ENCODE results near the gene MIPOL1. TPM values are rescaled to one million over a fixed set of nuclear protein-coding genes. Genes with fewer than 3 reads are reported as not detected.

Gene MIPOL1
- total and polyA plus RNA-seq, 9 of the 15 experiments (the other 6 are each of a cell fraction or from before 2014, with no cell fraction given): 6.7 to 21.9 (median 12.4) TPM

GRCh38 chr14:37329189-37330001 lies 131.7 kb downstream of the MIPOL1 start:
- no peaks in the 10 kb centered on the region for H3K27me3 ChIP-seq (ENCODE audit: control insufficient read depth in 2 of 2, insufficient read depth in 2 of 2, low read length in 2 of 2)
- no peak overlapping the region for H3K4me2 ChIP-seq (ENCODE audit: insufficient read depth, low read length)
- no peaks in the 10 kb centered on the region for H3K79me2 ChIP-seq (ENCODE audit: control insufficient read depth, insufficient read depth, low read length)
- H3K4me1 ChIP-seq (replicated peaks in 1 of 2; ENCODE audit: control insufficient read depth in 2 of 2, insufficient read depth in 2 of 2, low read length in 2 of 2): no peaks in the 10 kb centered on the region
- intact Hi-C loops (cut with micrococcal nuclease): no loop called here
- H3K9ac ChIP-seq (ENCODE audit: insufficient read depth in 1 of 2, low read depth in 2 of 2, low read length in 2 of 2): no peak overlapping the region
- H3K9me1 ChIP-seq (ENCODE audit: control insufficient read depth, insufficient read depth, low read length): no peaks in the 10 kb centered on the region
- H2AFZ ChIP-seq (ENCODE audit: low read depth, low read length): no peak overlapping the region
- CTCF ChIA-PET (ENCODE audit: low intra/inter-chr PET ratio): no interaction called here
- in situ Hi-C loops (cut with MboI): no loop called here
- DNase-seq (ENCODE audit: extremely low read depth in 1 of 4, low spot score in 3 of 4) (no peak), FAIRE-seq (no peak), ATAC-seq (no peak)
- 73% methylated on average over 2 of the region's 2 CpGs for WGBS (ENCODE audit: insufficient coverage, low coverage, missing lambda C conversion rate)
- H3K36me3 ChIP-seq (ENCODE audit: control insufficient read depth, insufficient read depth, low read length): no peaks in the 10 kb centered on the region
- POLR2A ChIA-PET: no interaction called here
- H3K9me3 ChIP-seq (replicated peaks; ENCODE audit: control insufficient read depth, insufficient read depth, low read depth, low read length): no peaks in the 10 kb centered on the region
- H3K27ac ChIP-seq (ENCODE audit: extremely low read depth, low read depth, low read length): no peak overlapping the region
- no TSS peak for BruUV-seq (replicated peaks)
- no peak overlapping the region for H3K4me3 ChIP-seq
- H4K20me1 ChIP-seq (replicated peaks; ENCODE audit: control insufficient read depth, insufficient read depth, low read length): no peaks in the 10 kb centered on the region
- TF ChIP-seq, protein P1, sequence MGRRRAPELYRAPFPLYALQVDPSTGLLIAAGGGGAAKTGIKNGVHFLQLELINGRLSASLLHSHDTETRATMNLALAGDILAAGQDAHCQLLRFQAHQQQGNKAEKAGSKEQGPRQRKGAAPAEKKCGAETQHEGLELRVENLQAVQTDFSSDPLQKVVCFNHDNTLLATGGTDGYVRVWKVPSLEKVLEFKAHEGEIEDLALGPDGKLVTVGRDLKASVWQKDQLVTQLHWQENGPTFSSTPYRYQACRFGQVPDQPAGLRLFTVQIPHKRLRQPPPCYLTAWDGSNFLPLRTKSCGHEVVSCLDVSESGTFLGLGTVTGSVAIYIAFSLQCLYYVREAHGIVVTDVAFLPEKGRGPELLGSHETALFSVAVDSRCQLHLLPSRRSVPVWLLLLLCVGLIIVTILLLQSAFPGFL (CRISPR knock-in tag; IDR thresholded peaks at IDR 0.05): no peak
- TF ChIP-seq, protein P2, sequence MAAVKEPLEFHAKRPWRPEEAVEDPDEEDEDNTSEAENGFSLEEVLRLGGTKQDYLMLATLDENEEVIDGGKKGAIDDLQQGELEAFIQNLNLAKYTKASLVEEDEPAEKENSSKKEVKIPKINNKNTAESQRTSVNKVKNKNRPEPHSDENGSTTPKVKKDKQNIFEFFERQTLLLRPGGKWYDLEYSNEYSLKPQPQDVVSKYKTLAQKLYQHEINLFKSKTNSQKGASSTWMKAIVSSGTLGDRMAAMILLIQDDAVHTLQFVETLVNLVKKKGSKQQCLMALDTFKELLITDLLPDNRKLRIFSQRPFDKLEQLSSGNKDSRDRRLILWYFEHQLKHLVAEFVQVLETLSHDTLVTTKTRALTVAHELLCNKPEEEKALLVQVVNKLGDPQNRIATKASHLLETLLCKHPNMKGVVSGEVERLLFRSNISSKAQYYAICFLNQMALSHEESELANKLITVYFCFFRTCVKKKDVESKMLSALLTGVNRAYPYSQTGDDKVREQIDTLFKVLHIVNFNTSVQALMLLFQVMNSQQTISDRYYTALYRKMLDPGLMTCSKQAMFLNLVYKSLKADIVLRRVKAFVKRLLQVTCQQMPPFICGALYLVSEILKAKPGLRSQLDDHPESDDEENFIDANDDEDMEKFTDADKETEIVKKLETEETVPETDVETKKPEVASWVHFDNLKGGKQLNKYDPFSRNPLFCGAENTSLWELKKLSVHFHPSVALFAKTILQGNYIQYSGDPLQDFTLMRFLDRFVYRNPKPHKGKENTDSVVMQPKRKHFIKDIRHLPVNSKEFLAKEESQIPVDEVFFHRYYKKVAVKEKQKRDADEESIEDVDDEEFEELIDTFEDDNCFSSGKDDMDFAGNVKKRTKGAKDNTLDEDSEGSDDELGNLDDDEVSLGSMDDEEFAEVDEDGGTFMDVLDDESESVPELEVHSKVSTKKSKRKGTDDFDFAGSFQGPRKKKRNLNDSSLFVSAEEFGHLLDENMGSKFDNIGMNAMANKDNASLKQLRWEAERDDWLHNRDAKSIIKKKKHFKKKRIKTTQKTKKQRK (IDR thresholded peaks at IDR 0.05; ENCODE audit: borderline replicate concordance, low read depth, low read length): no peak
- TF ChIP-seq ATF1 (CRISPR knock-in tag; IDR thresholded peaks at IDR 0.05): no peak
- TF ChIP-seq ATF1 (tag; IDR thresholded peaks at IDR 0.05): no peak
- no peak for TF ChIP-seq SMAD3 (CRISPR knock-in tag; conservative IDR thresholded peaks at IDR 0.05)
- TF ChIP-seq, protein P3, sequence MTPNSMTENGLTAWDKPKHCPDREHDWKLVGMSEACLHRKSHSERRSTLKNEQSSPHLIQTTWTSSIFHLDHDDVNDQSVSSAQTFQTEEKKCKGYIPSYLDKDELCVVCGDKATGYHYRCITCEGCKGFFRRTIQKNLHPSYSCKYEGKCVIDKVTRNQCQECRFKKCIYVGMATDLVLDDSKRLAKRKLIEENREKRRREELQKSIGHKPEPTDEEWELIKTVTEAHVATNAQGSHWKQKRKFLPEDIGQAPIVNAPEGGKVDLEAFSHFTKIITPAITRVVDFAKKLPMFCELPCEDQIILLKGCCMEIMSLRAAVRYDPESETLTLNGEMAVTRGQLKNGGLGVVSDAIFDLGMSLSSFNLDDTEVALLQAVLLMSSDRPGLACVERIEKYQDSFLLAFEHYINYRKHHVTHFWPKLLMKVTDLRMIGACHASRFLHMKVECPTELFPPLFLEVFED (CRISPR knock-in tag; conservative IDR thresholded peaks at IDR 0.05): no peak
- TF ChIP-seq SRF (CRISPR knock-in tag; IDR thresholded peaks at IDR 0.05): no peak
- TF ChIP-seq, protein P4, sequence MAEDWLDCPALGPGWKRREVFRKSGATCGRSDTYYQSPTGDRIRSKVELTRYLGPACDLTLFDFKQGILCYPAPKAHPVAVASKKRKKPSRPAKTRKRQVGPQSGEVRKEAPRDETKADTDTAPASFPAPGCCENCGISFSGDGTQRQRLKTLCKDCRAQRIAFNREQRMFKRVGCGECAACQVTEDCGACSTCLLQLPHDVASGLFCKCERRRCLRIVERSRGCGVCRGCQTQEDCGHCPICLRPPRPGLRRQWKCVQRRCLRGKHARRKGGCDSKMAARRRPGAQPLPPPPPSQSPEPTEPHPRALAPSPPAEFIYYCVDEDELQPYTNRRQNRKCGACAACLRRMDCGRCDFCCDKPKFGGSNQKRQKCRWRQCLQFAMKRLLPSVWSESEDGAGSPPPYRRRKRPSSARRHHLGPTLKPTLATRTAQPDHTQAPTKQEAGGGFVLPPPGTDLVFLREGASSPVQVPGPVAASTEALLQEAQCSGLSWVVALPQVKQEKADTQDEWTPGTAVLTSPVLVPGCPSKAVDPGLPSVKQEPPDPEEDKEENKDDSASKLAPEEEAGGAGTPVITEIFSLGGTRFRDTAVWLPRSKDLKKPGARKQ (CRISPR knock-in tag; IDR thresholded peaks at IDR 0.05): no peak
- no peak for TF ChIP-seq ZNF766 (CRISPR knock-in tag; conservative IDR thresholded peaks at IDR 0.05)
- TF ChIP-seq, protein P5, sequence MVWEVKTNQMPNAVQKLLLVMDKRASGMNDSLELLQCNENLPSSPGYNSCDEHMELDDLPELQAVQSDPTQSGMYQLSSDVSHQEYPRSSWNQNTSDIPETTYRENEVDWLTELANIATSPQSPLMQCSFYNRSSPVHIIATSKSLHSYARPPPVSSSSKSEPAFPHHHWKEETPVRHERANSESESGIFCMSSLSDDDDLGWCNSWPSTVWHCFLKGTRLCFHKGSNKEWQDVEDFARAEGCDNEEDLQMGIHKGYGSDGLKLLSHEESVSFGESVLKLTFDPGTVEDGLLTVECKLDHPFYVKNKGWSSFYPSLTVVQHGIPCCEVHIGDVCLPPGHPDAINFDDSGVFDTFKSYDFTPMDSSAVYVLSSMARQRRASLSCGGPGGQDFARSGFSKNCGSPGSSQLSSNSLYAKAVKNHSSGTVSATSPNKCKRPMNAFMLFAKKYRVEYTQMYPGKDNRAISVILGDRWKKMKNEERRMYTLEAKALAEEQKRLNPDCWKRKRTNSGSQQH (CRISPR knock-in tag; IDR thresholded peaks at IDR 0.05): no peak
- TF ChIP-seq IRF2 (CRISPR knock-in tag; IDR thresholded peaks at IDR 0.05): no peak

Data from K562 (cell line).